Measurements from ENCODE around the gene STRN.

- TF ChIP-seq, protein P1, sequence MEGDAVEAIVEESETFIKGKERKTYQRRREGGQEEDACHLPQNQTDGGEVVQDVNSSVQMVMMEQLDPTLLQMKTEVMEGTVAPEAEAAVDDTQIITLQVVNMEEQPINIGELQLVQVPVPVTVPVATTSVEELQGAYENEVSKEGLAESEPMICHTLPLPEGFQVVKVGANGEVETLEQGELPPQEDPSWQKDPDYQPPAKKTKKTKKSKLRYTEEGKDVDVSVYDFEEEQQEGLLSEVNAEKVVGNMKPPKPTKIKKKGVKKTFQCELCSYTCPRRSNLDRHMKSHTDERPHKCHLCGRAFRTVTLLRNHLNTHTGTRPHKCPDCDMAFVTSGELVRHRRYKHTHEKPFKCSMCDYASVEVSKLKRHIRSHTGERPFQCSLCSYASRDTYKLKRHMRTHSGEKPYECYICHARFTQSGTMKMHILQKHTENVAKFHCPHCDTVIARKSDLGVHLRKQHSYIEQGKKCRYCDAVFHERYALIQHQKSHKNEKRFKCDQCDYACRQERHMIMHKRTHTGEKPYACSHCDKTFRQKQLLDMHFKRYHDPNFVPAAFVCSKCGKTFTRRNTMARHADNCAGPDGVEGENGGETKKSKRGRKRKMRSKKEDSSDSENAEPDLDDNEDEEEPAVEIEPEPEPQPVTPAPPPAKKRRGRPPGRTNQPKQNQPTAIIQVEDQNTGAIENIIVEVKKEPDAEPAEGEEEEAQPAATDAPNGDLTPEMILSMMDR (IDR thresholded peaks at IDR 0.05; ENCODE audit: insufficient read depth, low read length) = no peak
- TF ChIP-seq, protein P2, sequence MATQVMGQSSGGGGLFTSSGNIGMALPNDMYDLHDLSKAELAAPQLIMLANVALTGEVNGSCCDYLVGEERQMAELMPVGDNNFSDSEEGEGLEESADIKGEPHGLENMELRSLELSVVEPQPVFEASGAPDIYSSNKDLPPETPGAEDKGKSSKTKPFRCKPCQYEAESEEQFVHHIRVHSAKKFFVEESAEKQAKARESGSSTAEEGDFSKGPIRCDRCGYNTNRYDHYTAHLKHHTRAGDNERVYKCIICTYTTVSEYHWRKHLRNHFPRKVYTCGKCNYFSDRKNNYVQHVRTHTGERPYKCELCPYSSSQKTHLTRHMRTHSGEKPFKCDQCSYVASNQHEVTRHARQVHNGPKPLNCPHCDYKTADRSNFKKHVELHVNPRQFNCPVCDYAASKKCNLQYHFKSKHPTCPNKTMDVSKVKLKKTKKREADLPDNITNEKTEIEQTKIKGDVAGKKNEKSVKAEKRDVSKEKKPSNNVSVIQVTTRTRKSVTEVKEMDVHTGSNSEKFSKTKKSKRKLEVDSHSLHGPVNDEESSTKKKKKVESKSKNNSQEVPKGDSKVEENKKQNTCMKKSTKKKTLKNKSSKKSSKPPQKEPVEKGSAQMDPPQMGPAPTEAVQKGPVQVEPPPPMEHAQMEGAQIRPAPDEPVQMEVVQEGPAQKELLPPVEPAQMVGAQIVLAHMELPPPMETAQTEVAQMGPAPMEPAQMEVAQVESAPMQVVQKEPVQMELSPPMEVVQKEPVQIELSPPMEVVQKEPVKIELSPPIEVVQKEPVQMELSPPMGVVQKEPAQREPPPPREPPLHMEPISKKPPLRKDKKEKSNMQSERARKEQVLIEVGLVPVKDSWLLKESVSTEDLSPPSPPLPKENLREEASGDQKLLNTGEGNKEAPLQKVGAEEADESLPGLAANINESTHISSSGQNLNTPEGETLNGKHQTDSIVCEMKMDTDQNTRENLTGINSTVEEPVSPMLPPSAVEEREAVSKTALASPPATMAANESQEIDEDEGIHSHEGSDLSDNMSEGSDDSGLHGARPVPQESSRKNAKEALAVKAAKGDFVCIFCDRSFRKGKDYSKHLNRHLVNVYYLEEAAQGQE (IDR thresholded peaks at IDR 0.05; ENCODE audit: insufficient replicate concordance, low read depth) = no peak
- TF ChIP-seq SPI1 (IDR thresholded peaks at IDR 0.05; ENCODE audit: borderline replicate concordance, low read depth) = no peak
Observed at GRCh38 chr2:36881816-36882215, 84.5 kb downstream of the STRN start.

Data from HL-60 (cell line).